Suprapubic skin (tissue), 3 donors: ENCODE data around the gene NRG3.

Experiments
- CTCF ChIP-seq, 2 donors: fragments of 200-600 bp in 1 of 2; fragments of 450-650 bp in 1 of 2; sonication (generic) in 1 of 2; IDR thresholded peaks; one replicate each; pipeline ENCODE4 v1.5.1; 2016 to 2019; ENCODE audit warnings: antibody characterized with exemption in 2 of 2, mild to moderate bottlenecking in 1 of 2, moderate library complexity in 1 of 2
- POLR2AphosphoS5 ChIP-seq, 3 donors: sonication (generic); formaldehyde crosslinking; IDR thresholded peaks; one replicate each; pipeline ENCODE4 v1.6.1; 2017; ENCODE audit warnings: antibody characterized with exemption in 3 of 3

DNA sequence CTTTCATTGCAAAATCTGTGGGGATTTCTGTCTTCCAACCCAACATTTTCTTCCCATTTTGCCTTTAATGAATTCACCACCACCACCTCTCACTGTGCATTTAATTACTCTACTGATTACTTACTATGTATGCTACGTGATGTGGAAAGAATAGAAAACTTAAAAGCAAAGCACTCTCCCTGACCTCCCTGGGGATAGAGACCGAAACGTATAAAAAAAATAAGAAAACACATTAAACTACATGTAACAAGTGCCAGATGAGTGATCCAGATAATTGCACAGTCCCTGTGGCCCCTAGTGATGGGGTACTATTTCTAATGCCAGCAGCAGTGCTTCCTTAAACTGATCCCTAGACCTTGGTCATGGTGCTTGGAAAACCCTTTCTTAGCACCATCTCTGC lies 478.4 kb downstream of the NRG3 start:
- no peak for TF ChIP-seq POLR2AphosphoS5 (IDR thresholded peaks at IDR 0.05)
- no peak for TF ChIP-seq CTCF (IDR thresholded peaks at IDR 0.05)
